GM12878 (cell line): ENCODE data around the gene OR2T35. TPM values are rescaled to one million over a fixed set of nuclear protein-coding genes. Genes with fewer than 3 reads are reported as not detected.

ENCODE experiments used
- ATAC-seq: fragments of 200-7000 bp; cut with Tn5 transposase; 3 replicates; pipeline ENCODE4 v1.9.1; 2020; ENCODE audit warnings: mild to moderate bottlenecking, moderate library complexity
- BruUV-seq: library from RNA; stranded (reverse); fragments of 400-500 nt; replicated peaks from 2 replicates; lab custom pipeline; 2021; lab: Mats Ljungman, UMichigan
- CTCF ChIA-PET: fragments of 300-600 bp; sonication (Branson Sonifier 250); formaldehyde crosslinking; extraction: SDS; loops from one replicate; lab custom pipeline; 2021; ENCODE audit warnings: inconsistent platforms; lab: Yijun Ruan, JAX
- POLR2A ChIA-PET: fragments of 350-600 bp; formaldehyde crosslinking; extraction: SDS; loops from one replicate; lab custom pipeline; 2021; ENCODE audit warnings: inconsistent platforms; lab: Charles Lee
- RAD21 ChIA-PET: fragments of 300-600 bp; sonication (Branson Sonifier 250); formaldehyde crosslinking; loops from one replicate; lab custom pipeline; 2023; ENCODE audit warnings: antibody characterized with exemption; ENCODE audit not compliant: unreplicated experiment; lab: Charles Lee
- SMC1A ChIA-PET: fragments of 300-600 bp; sonication (Branson Sonifier 250); formaldehyde crosslinking; loops from one replicate; lab custom pipeline; 2023; ENCODE audit not compliant: unreplicated experiment, uncharacterized antibody; lab: Charles Lee
- DNase-seq: peaks from one replicate; pipeline ENCODE4 v3.0.0-alpha.2; 2011; ENCODE audit warnings: low read depth, low spot score
- FAIRE-seq: peaks from 3 replicates; lab custom pipeline; 2011; peaks lifted over from hg19 to GRCh38; lab: Jason Lieb, UNC
- H2AFZ ChIP-seq: 2 replicates; pipeline ENCODE4 v1.6.0; 2011; ENCODE audit warnings: low read depth, low read length, control low read depth; ENCODE audit not compliant: control insufficient read depth
- H3K27ac ChIP-seq: 2 replicates; pipeline ENCODE4 v1.5.1; 2011; ENCODE audit warnings: control low read depth; ENCODE audit not compliant: control insufficient read depth, insufficient read depth
- H3K27me3 ChIP-seq, 2 experiments: replicated peaks in 1 of 2; 2 replicates each; pipeline versions ENCODE4 v1.6.0 to v1.6.1; 2011; ENCODE audit warnings: low read length in 1 of 2; ENCODE audit not compliant: control insufficient read depth in 2 of 2, insufficient read depth in 2 of 2
- H3K36me3 ChIP-seq, 2 experiments: 2 replicates each; pipeline ENCODE4 v1.5.1; 2011; ENCODE audit warnings: low read length in 1 of 2; ENCODE audit not compliant: control insufficient read depth in 2 of 2, insufficient read depth in 2 of 2
- H3K4me1 ChIP-seq: 2 replicates; pipeline ENCODE4 v1.6.1; 2011; ENCODE audit warnings: mild to moderate bottlenecking, low read length, moderate library complexity, mixed read lengths; ENCODE audit not compliant: control insufficient read depth, insufficient read depth
- H3K4me2 ChIP-seq: 2 replicates; pipeline ENCODE4 v1.6.0; 2011; ENCODE audit warnings: control low read depth; ENCODE audit not compliant: control insufficient read depth, insufficient read depth
- H3K4me3 ChIP-seq: fragments of 200-600 bp; sonication (generic); 2 replicates; pipeline ENCODE4 v1.5.1; 2016
- H3K79me2 ChIP-seq: 2 replicates; pipeline ENCODE4 v1.6.0; 2011; ENCODE audit warnings: low read length; ENCODE audit not compliant: control insufficient read depth, insufficient read depth
- H3K9ac ChIP-seq: 2 replicates; pipeline ENCODE4 v1.8.0; 2011; ENCODE audit warnings: low read length, control low read depth, mixed read lengths; ENCODE audit not compliant: control insufficient read depth, insufficient read depth
- H3K9me3 ChIP-seq: replicated peaks from 3 replicates; pipeline ENCODE4 v1.5.1; 2011; ENCODE audit warnings: mild to moderate bottlenecking, low read length; ENCODE audit not compliant: control insufficient read depth, insufficient read depth
- H4K20me1 ChIP-seq: 2 replicates; pipeline ENCODE4 v1.6.0; 2011; ENCODE audit not compliant: control insufficient read depth, insufficient read depth
- DPF2 ChIP-seq: fragments of 450-650 bp; IDR thresholded peaks from 2 replicates; pipeline ENCODE4 v1.6.1; 2017; ENCODE audit warnings: mild to moderate bottlenecking
- LARP7 ChIP-seq: fragments of 450-650 bp; IDR thresholded peaks from 2 replicates; pipeline ENCODE4 v1.6.1; 2017; ENCODE audit warnings: mild to moderate bottlenecking
- MYB ChIP-seq: fragments of 150-350 bp; IDR thresholded peaks from 2 replicates; pipeline ENCODE4 v1.6.1; 2014; ENCODE audit warnings: mild to moderate bottlenecking, low read depth, low read length, borderline replicate concordance
- SREBF1 ChIP-seq: IDR thresholded peaks from 2 replicates; pipeline ENCODE4 v1.6.1; 2012; ENCODE audit warnings: mild to moderate bottlenecking, low read length
- TARDBP ChIP-seq: IDR thresholded peaks from 2 replicates; pipeline ENCODE4 v1.6.1; 2016; ENCODE audit warnings: borderline replicate concordance
- WGBS: methylation state at CpG from one replicate; pipeline ENCODE4 v1.1.6; 2016; ENCODE audit warnings: low lambda C conversion rate; ENCODE audit not compliant: insufficient replicate concordance, insufficient coverage; ENCODE audit errors: missing lambda C conversion rate; 5-methylcytosine and 5-hydroxymethylcytosine counted together
- in situ Hi-C: fragments of 300-500 bp; cut with MboI; formaldehyde crosslinking; loops from 9 replicates; pipeline ENCODE4 v1.14.3; 2018; ENCODE audit warnings: mixed read lengths
- intact Hi-C: fragments of 100-400 bp; cut with micrococcal nuclease; formaldehyde crosslinking; loops from one replicate; pipeline ENCODE4 v1.14.2; 2022; ENCODE audit not compliant: unreplicated experiment
- polyA plus RNA-seq, 11 experiments: library from polyadenylated mRNA; depleted of rRNA in 4 of 11; unstranded in 6 of 11; stranded (reverse) in 5 of 11; fragments of >200 nt; fragmentation: Nextera tagmentation in 4 of 11; fragmentation: Illumina TruSeq in 1 of 11; extraction: Ambion mirVana in 4 of 11; extraction: Trizol in 1 of 11; gene quantifications; 1 replicate in 1 of 11; 2 replicates in 10 of 11; pipeline versions ENCODE4 v1.2.1 to v1.2.3, GENCODE V29; 2011 to 2016; ENCODE audit warnings: inconsistent platforms in 2 of 11, missing spikeins in 2 of 11, low read depth in 1 of 11
- total RNA-seq, 4 experiments: library from RNA; depleted of rRNA in 3 of 4; stranded (reverse); fragments of >200 nt in 3 of 4; fragmentation: Illumina TruSeq in 1 of 4; extraction: Trizol in 1 of 4; gene quantifications; 2 replicates each; pipeline versions ENCODE4 v1.2.1 to v1.2.3, GENCODE V29; 2013 to 2021
- TF ChIP-seq, protein P1 (sequence below): fragments of 450-650 bp; IDR thresholded peaks from 2 replicates; pipeline ENCODE4 v1.6.1; 2017; ENCODE audit warnings: mild to moderate bottlenecking

The OR2T35 gene
- total and polyA plus RNA-seq, 10 of the 15 experiments (the other 5 are each of a cell fraction or from before 2014, with no cell fraction given) = 0.03 to 0.89 (median 0.38) TPM; not detected in 2

DNA sequence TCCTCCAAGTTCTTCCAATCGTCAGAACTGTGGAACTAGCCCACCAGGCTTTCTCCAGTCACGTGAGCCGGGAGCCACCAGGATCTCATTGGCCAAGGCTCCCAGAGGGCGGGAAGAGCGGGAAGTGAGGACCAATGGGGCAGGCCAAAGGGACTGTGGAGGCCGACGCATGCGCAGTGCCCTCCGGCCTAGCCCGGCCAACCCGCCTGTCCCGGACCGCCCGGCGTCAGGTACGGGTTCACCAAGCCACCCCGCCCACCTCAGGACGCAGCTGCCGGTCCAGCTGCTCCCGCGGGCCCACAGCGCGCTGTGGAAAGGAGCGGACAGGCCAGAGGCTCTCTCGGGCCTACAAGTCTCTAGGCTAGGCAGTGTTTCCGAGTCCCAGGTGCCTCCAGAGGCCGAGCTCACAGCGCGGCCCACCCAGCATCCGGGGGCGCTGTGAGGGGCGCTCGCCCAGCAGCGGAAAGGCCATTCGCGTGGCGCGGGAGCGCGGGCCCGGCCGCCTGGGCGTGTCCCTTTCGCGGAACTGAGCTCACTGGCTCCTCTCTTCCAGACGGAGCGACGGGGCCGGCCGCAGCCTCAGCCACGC lies 46.6 kb upstream of the OR2T35 start:
- WGBS = 96% methylated on average over 38 of the region's 51 CpGs
- Histone ChIP-seq H2AFZ (no peak overlapping the region), H3K9ac (no peak overlapping the region), H3K27me3 (no peaks in the 10 kb centered on the region), H3K4me2 (no peak overlapping the region), H3K27ac (no peak overlapping the region), H3K4me3 (no peak overlapping the region), H3K36me3 (no peaks in the 10 kb centered on the region), H4K20me1 (no peaks in the 10 kb centered on the region), H3K79me2 (no peaks in the 10 kb centered on the region), H3K9me3 (peaks cover 4% of the 10 kb centered on the region; the same call in 2 of the 3 replicates), H3K4me1 (peaks cover 3% of the 10 kb centered on the region; the same call in 1 of the 2 replicates)
- BruUV-seq = no TSS peak
- ChIA-PET CTCF (interaction anchor here (1.1 to 4.9 kb wide), 2 partner anchors 114 to 117 kb away, joined by 3 to 52 read pairs; no protein-coding TSS in a partner anchor), POLR2A (no interaction called here), RAD21 (interaction anchor here (0.6 to 7.8 kb wide), 3 partner anchors 115 to 297 kb away, joined by 3 to 72 read pairs (median 33); no protein-coding TSS in a partner anchor), SMC1A (interaction anchor here (4.8 kb wide), 1 partner anchor 114 kb away, joined by 50 read pairs; no protein-coding TSS in a partner anchor)
- no peak for TF ChIP-seq LARP7
- TF ChIP-seq TARDBP = no peak
- TF ChIP-seq, protein P1, sequence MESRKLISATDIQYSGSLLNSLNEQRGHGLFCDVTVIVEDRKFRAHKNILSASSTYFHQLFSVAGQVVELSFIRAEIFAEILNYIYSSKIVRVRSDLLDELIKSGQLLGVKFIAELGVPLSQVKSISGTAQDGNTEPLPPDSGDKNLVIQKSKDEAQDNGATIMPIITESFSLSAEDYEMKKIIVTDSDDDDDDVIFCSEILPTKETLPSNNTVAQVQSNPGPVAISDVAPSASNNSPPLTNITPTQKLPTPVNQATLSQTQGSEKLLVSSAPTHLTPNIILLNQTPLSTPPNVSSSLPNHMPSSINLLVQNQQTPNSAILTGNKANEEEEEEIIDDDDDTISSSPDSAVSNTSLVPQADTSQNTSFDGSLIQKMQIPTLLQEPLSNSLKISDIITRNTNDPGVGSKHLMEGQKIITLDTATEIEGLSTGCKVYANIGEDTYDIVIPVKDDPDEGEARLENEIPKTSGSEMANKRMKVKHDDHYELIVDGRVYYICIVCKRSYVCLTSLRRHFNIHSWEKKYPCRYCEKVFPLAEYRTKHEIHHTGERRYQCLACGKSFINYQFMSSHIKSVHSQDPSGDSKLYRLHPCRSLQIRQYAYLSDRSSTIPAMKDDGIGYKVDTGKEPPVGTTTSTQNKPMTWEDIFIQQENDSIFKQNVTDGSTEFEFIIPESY = peak; percentile 17; the same call in 1 of the 2 replicates
- TF ChIP-seq MYB = no peak
- TF ChIP-seq SREBF1 = no peak
- TF ChIP-seq DPF2 = no peak
- DNase-seq = no peak
- intact Hi-C loops = no loop called here
- in situ Hi-C loops = no loop called here
- ATAC-seq = no peak
- no peak for FAIRE-seq
